PC-3 (cell line): ENCODE measurements around the gene CACNA2D2. TPM values are rescaled to one million over a fixed set of nuclear protein-coding genes. Genes with fewer than 3 reads are reported as not detected.

Experiments
- ATAC-seq: fragments of 200-7000 bp; cut with Tn5 transposase; 2 replicates; pipeline ENCODE4 v1.9.1; 2020; ENCODE audit warnings: mild to moderate bottlenecking, moderate library complexity
- BruUV-seq: library from RNA; stranded (reverse); fragments of 400-500 nt; replicated peaks from 2 replicates; lab custom pipeline; 2021; lab: Mats Ljungman, UMichigan
- CTCF ChIA-PET: fragments of 300-600 bp; sonication (Branson Sonifier 250); formaldehyde crosslinking; loops from one replicate; lab custom pipeline; 2022; ENCODE audit warnings: antibody characterized with exemption; lab: Charles Lee
- POLR2A ChIA-PET: fragments of 300-600 bp; sonication (Branson Sonifier 250); formaldehyde crosslinking; loops from one replicate; lab custom pipeline; 2022; ENCODE audit warnings: antibody characterized with exemption; ENCODE audit not compliant: unreplicated experiment; lab: Charles Lee
- DNase-seq: peaks from one replicate; pipeline ENCODE4 v3.0.0-alpha.2; 2015
- H2AFZ ChIP-seq: fragments of 300-600 bp; sonication (generic); 2 replicates; pipeline ENCODE4 v1.6.0; 2016; ENCODE audit warnings: antibody characterized with exemption, low read length
- H3F3A ChIP-seq: fragments of 300-600 bp; sonication (generic); one replicate; pipeline ENCODE4 v1.6.0; 2017; ENCODE audit warnings: antibody characterized with exemption, low read length, control low read depth, mild to moderate bottlenecking; ENCODE audit not compliant: unreplicated experiment
- H3K27ac ChIP-seq: fragments of 300-600 bp; sonication (generic); 2 replicates; pipeline ENCODE4 v1.5.1; 2016; ENCODE audit warnings: mild to moderate bottlenecking, low read length
- H3K27me3 ChIP-seq: fragments of 300-600 bp; sonication (generic); 2 replicates; pipeline ENCODE4 v1.6.1; 2016; ENCODE audit warnings: low read length, mixed read lengths
- H3K36me3 ChIP-seq: fragments of 300-600 bp; sonication (generic); 2 replicates; pipeline ENCODE4 v1.6.1; 2016; ENCODE audit warnings: low read depth, mixed run types, low read length, mixed read lengths
- H3K4me1 ChIP-seq: fragments of 300-600 bp; sonication (generic); 2 replicates; pipeline ENCODE4 v1.5.1; 2016; ENCODE audit warnings: low read length; ENCODE audit not compliant: insufficient read depth
- H3K4me2 ChIP-seq: fragments of 300-600 bp; sonication (generic); 2 replicates; pipeline ENCODE4 v1.6.0; 2016; ENCODE audit warnings: low read length
- H3K4me3 ChIP-seq: fragments of 300-600 bp; sonication (generic); 2 replicates; pipeline ENCODE4 v1.5.1; 2016; ENCODE audit warnings: mild to moderate bottlenecking, low read length, mixed read lengths
- H3K79me2 ChIP-seq: fragments of 300-600 bp; sonication (generic); 2 replicates; pipeline ENCODE4 v1.6.1; 2017; ENCODE audit warnings: low read length, mixed read lengths
- H3K9ac ChIP-seq: fragments of 300-600 bp; sonication (generic); 2 replicates; pipeline ENCODE4 v1.6.0; 2016; ENCODE audit warnings: mild to moderate bottlenecking, low read length
- H3K9me2 ChIP-seq: fragments of 300-600 bp; sonication (generic); replicated peaks from 2 replicates; pipeline ENCODE4 v1.6.1; 2016; ENCODE audit warnings: mixed run types, low read length, mixed read lengths
- H3K9me3 ChIP-seq: fragments of 300-600 bp; sonication (generic); 2 replicates; pipeline ENCODE4 v1.6.1; 2016; ENCODE audit warnings: low read length, mixed read lengths
- H4K20me1 ChIP-seq: fragments of 300-600 bp; sonication (generic); 2 replicates; pipeline ENCODE4 v1.6.1; 2016; ENCODE audit warnings: low read length, mixed read lengths
- CTCF ChIP-seq: fragments of 300-600 bp; sonication (generic); conservative IDR thresholded peaks from 2 replicates; pipeline ENCODE4 v1.5.1; 2017; ENCODE audit warnings: antibody characterized with exemption, low read depth, mild to moderate bottlenecking, low read length
- EZH2 ChIP-seq: fragments of 300-600 bp; sonication (generic); IDR thresholded peaks from one replicate; pipeline ENCODE4 v1.6.1; 2017; ENCODE audit warnings: antibody characterized with exemption, mild to moderate bottlenecking, low read length; ENCODE audit not compliant: unreplicated experiment
- EZH2phosphoT487 ChIP-seq: fragments of 300-600 bp; sonication (generic); IDR thresholded peaks from 2 replicates; pipeline ENCODE4 v1.6.1; 2018; ENCODE audit warnings: mild to moderate bottlenecking, antibody characterized with exemption, low read length, borderline replicate concordance
- intact Hi-C: fragments of 100-400 bp; cut with micrococcal nuclease; formaldehyde crosslinking; loops from 2 replicates; pipeline ENCODE4 v1.9.0; 2023
- total RNA-seq: library from RNA; depleted of rRNA; stranded (reverse); fragments of >200 nt; gene quantifications from 2 replicates; pipeline ENCODE4 v1.2.3, GENCODE V29; 2014

The CACNA2D2 gene
- total RNA-seq, 1 experiment from 2014 or later, result 0.44 TPM

- no peak overlapping the region for H3K9ac ChIP-seq
- H3K36me3 ChIP-seq, result no peaks in the 10 kb centered on the region
- no peaks in the 10 kb centered on the region for H3K9me3 ChIP-seq
- no peak for TF ChIP-seq EZH2phosphoT487
- no peak for TF ChIP-seq EZH2
- no peak for TF ChIP-seq CTCF
- ChIA-PET CTCF (no interaction called here), POLR2A (no interaction called here)
- H3F3A ChIP-seq, result no peaks in the 10 kb centered on the region
- ATAC-seq (no peak), DNase-seq (no peak)
- BruUV-seq, result no TSS peak
- H4K20me1 ChIP-seq, result no peaks in the 10 kb centered on the region
- no peaks in the 10 kb centered on the region for H3K79me2 ChIP-seq
- no peaks in the 10 kb centered on the region for H3K9me2 ChIP-seq
- no peak overlapping the region for H3K4me2 ChIP-seq
- H3K27me3 ChIP-seq, result no peaks in the 10 kb centered on the region
- no peak overlapping the region for H3K27ac ChIP-seq
- H2AFZ ChIP-seq, result no peak overlapping the region
- H3K4me1 ChIP-seq, result no peaks in the 10 kb centered on the region
- H3K4me3 ChIP-seq, result no peak overlapping the region
- intact Hi-C loops, result no loop called here
Measured at GRCh38 chr3:50373146-50374051, 130.0 kb downstream of the CACNA2D2 start.

- Histone ChIP-seq H3K36me3 (no peaks in the 10 kb centered on the region), H3K9me2 (no peaks in the 10 kb centered on the region), H3K27me3 (no peaks in the 10 kb centered on the region), H2AFZ (no peak overlapping the region), H3K4me3 (no peak overlapping the region), H3K9me3 (no peaks in the 10 kb centered on the region), H3K79me2 (no peaks in the 10 kb centered on the region), H3K4me2 (no peak overlapping the region), H3K9ac (no peak overlapping the region), H3K27ac (no peak overlapping the region), H3F3A (no peaks in the 10 kb centered on the region), H3K4me1 (no peaks in the 10 kb centered on the region), H4K20me1 (no peaks in the 10 kb centered on the region)
- no TSS peak for BruUV-seq
- no peak for TF ChIP-seq EZH2
- TF ChIP-seq EZH2phosphoT487, result no peak
- no peak for TF ChIP-seq CTCF
- ATAC-seq (no peak), DNase-seq (no peak)
- intact Hi-C loops, result no loop called here
- ChIA-PET POLR2A (no interaction called here), CTCF (no interaction called here)
Measured at GRCh38 chr3:50372349-50372748, 131.1 kb downstream of the CACNA2D2 start.

- intact Hi-C loops, result no loop called here
- POLR2A ChIA-PET, result no interaction called here
Measured at GRCh38 chr3:50371133-50371685, 132.2 kb downstream of the CACNA2D2 start.

More at GRCh38 chr3:50371133-50371685, 132.2 kb downstream of the CACNA2D2 start:
- Histone ChIP-seq H3K27me3 (no peaks in the 10 kb centered on the region), H4K20me1 (no peaks in the 10 kb centered on the region), H3K4me1 (no peaks in the 10 kb centered on the region), H3K9ac (no peak overlapping the region), H3F3A (no peaks in the 10 kb centered on the region), H3K4me3 (no peak overlapping the region), H3K27ac (no peak overlapping the region), H3K9me2 (no peaks in the 10 kb centered on the region), H3K9me3 (no peaks in the 10 kb centered on the region), H3K79me2 (no peaks in the 10 kb centered on the region), H3K36me3 (no peaks in the 10 kb centered on the region), H3K4me2 (no peak overlapping the region), H2AFZ (no peak overlapping the region)
- DNase-seq (no peak), ATAC-seq (no peak)
- BruUV-seq, result no TSS peak
- CTCF ChIA-PET, result interaction anchor here (1.3 kb wide), 1 partner anchor 171 kb away, joined by 9 read pairs; no protein-coding TSS in a partner anchor
- TF ChIP-seq EZH2phosphoT487, result no peak
- no peak for TF ChIP-seq EZH2
- TF ChIP-seq CTCF, result no peak
